ENCODE results near the gene C1D.

Gene C1D

DNA sequence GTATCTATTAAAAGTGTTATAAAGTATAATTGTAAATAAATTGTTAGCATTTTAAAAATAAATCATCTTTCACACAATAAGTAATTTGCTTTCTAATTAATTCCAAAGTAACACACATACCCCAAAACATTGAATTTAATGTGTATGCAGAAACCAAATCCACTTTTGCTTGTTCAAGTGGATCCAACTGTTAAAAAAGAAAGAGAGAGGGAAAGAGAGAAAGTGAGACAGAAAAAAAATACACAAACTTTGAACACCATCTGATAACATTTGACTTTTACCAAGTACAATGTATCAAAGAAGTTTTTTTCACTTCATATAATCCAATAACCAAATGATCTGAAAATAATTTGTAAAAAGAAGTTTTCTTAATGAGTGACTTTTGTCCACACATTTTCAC lies 16.6 kb downstream of the C1D start:
- H3K4me3 ChIP-seq (ENCODE audit: low read depth, low read length): no peak overlapping the region
- TF ChIP-seq, protein P1, sequence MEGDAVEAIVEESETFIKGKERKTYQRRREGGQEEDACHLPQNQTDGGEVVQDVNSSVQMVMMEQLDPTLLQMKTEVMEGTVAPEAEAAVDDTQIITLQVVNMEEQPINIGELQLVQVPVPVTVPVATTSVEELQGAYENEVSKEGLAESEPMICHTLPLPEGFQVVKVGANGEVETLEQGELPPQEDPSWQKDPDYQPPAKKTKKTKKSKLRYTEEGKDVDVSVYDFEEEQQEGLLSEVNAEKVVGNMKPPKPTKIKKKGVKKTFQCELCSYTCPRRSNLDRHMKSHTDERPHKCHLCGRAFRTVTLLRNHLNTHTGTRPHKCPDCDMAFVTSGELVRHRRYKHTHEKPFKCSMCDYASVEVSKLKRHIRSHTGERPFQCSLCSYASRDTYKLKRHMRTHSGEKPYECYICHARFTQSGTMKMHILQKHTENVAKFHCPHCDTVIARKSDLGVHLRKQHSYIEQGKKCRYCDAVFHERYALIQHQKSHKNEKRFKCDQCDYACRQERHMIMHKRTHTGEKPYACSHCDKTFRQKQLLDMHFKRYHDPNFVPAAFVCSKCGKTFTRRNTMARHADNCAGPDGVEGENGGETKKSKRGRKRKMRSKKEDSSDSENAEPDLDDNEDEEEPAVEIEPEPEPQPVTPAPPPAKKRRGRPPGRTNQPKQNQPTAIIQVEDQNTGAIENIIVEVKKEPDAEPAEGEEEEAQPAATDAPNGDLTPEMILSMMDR (IDR thresholded peaks at IDR 0.05; ENCODE audit: insufficient read depth, low read length, missing control alignments): no peak
- DNase-seq (ENCODE audit: low read depth, low spot score): no peak
- ChIA-PET POLR2A (no interaction called here), CTCF (no interaction called here)

DNA sequence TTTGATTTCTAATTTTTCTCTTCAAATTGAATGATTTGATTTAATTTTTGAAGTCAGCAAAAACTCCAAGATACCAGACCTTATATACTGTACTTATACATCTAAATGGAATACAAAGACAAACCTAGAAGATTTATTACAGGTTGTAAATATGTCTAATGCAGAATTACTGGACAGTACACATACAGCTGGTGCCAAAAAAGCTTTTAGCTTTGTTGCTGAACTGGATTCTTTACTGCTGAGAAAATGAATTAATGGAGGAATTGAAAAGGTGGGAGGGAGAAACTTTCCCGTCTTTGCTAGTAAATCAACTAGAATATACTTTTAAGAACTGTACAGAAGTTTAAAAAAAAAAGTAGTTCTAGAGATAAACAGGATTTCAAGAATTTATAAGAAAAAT lies 17.5 kb downstream of the C1D start:
- POLR2A ChIA-PET: no interaction called here
- H3K4me3 ChIP-seq (ENCODE audit: low read depth, low read length): no peak overlapping the region
- CTCF ChIA-PET: no interaction called here
- TF ChIP-seq, protein P1 (IDR thresholded peaks at IDR 0.05; ENCODE audit: insufficient read depth, low read length, missing control alignments): no peak
- no peak for DNase-seq (ENCODE audit: low read depth, low spot score)

DNA sequence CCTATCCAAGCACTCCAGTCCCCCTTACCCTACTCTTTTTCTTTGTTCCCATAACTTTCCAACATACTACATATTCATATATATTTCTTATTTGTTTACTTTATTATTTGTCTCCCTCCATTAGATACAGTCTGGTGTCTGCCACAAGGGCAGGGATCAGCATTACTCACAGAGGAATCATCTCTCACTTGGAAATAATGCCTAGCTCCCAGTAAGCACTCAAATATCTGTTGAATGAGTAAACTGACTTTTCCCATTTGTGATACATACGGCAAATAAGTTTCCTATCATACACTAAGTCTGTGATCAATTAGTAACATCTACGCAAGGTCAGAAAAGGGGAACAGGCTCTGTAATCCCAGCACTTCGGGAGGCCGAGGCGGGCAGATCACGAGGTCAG lies 18.7 kb downstream of the C1D start:
- DNase-seq (ENCODE audit: low read depth, low spot score): no peak
- TF ChIP-seq, protein P1 (IDR thresholded peaks at IDR 0.05; ENCODE audit: insufficient read depth, low read length, missing control alignments): no peak
- no peak overlapping the region for H3K4me3 ChIP-seq (ENCODE audit: low read depth, low read length)
- ChIA-PET CTCF (interaction anchor here (1.3 to 1.9 kb wide), 2 partner anchors 10 to 13 kb away, joined by 3 to 7 read pairs; no protein-coding TSS in a partner anchor), POLR2A (no interaction called here)

DNA sequence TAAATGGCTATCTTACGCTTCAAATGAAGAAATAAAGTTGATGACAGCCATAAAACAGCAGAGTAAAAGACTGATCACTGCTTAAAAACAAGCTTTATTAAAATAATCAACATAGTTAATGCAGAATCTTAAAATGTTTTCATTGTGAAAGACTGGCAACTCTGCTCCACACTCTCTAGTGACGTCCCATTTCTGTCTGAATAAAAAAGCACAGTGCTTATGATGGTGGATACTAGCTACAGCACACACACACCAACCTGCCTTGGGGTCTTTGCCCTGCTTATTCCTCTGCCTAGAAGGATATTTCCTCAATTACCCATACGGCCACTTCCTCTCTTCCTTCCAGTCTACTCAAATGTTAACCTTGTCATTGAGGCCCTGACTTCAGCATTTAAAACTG lies 19.1 kb downstream of the C1D start:
- CTCF ChIA-PET: interaction anchor here (1.3 to 1.9 kb wide), 2 partner anchors 9 to 13 kb away, joined by 3 to 7 read pairs; no protein-coding TSS in a partner anchor
- POLR2A ChIA-PET: no interaction called here
- TF ChIP-seq, protein P1 (IDR thresholded peaks at IDR 0.05; ENCODE audit: insufficient read depth, low read length, missing control alignments): no peak
- H3K4me3 ChIP-seq (ENCODE audit: low read depth, low read length): no peak overlapping the region
- DNase-seq (ENCODE audit: low read depth, low spot score): no peak

DNA sequence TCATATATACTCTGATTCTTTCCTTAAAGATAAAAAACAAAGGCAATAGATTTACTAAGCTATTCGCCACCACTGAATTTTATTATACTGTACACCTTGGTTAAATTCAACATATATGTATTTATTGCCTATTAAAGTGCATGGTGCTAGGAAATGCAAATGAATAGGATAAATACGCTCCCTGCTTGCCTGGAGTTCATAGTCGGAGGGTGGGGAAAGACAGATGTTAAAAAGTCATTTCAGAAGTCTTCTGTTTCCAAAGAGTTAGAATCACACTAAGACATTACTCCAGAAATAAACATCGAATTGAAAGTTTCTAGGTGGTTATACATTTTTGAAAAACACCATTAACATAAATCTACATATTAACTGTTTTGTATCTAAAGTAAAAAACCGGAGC lies 19.8 kb downstream of the C1D start:
- H3K4me3 ChIP-seq (ENCODE audit: low read depth, low read length): no peak overlapping the region
- TF ChIP-seq, protein P1 (IDR thresholded peaks at IDR 0.05; ENCODE audit: insufficient read depth, low read length, missing control alignments): no peak
- ChIA-PET CTCF (interaction anchor here (1.3 to 1.9 kb wide), 2 partner anchors 10 to 12 kb away, joined by 3 to 7 read pairs; no protein-coding TSS in a partner anchor), POLR2A (interaction anchor here (0.7 kb wide), 1 partner anchor 1467 kb away, joined by 3 read pairs; no protein-coding TSS in a partner anchor)
- DNase-seq (ENCODE audit: low read depth, low spot score): no peak

DNA sequence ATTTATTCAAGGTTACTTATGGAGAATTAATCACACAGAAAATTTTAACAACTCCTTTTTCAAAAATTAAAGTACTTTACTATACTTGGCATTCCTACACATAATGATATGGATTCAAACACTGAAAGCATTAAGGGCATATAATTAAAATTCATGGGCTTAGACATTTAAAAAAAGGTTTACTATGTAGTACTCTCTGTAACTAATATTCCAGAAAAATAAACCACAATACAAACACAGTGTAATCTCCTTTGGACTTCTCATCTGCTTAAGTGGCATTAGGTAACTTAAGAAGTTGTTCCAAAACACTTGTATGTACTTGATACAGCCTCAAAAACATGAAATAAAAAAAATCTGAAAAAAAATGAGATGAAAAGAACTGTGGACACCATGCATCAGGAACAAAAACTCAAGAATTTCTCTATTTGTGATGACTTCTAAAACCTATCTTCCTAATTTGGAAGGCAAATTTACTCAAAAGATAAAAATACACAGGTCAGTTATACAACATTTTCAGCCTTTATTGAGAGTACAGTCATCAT lies 21.0 kb downstream of the C1D start:
- POLR2A ChIA-PET: no interaction called here
- no peak overlapping the region for H3K4me3 ChIP-seq (ENCODE audit: low read depth, low read length)
- CTCF ChIA-PET: interaction anchor here (1.5 to 3.3 kb wide), 2 partner anchors 11 to 195 kb away, joined by 5 to 17 read pairs; no protein-coding TSS in a partner anchor
- no peak for DNase-seq (ENCODE audit: low read depth, low spot score)
- TF ChIP-seq, protein P1 (IDR thresholded peaks at IDR 0.05; ENCODE audit: insufficient read depth, low read length, missing control alignments): no peak
